Panc1 (cell line): ENCODE results near the gene JUN. TPM values are rescaled to one million over a fixed set of nuclear protein-coding genes. Genes with fewer than 3 reads are reported as not detected.

ENCODE experiments used
- ATAC-seq: fragments of 200-7000 bp; cut with Tn5 transposase; 2 replicates; pipeline ENCODE4 v1.9.1; 2020; ENCODE audit warnings: mild to moderate bottlenecking, moderate library complexity
- BruUV-seq: library from RNA; stranded (reverse); fragments of 400-500 nt; replicated peaks from 2 replicates; lab custom pipeline; 2021; lab: Mats Ljungman, UMichigan
- CTCF ChIA-PET: fragments of 300-600 bp; sonication (Branson Sonifier 250); formaldehyde crosslinking; loops from one replicate; lab custom pipeline; 2022; ENCODE audit warnings: antibody characterized with exemption; lab: Charles Lee
- POLR2A ChIA-PET: fragments of 300-600 bp; sonication (Branson Sonifier 250); formaldehyde crosslinking; loops from one replicate; lab custom pipeline; 2022; ENCODE audit warnings: antibody characterized with exemption; lab: Charles Lee
- DNase-seq: peaks from one replicate; pipeline ENCODE4 v3.0.0-alpha.2; 2010; ENCODE audit warnings: low read depth, low spot score
- H3K27ac ChIP-seq: 2 replicates; pipeline ENCODE4 v1.5.1; 2011; ENCODE audit warnings: mild to moderate bottlenecking, low read length, inconsistent platforms
- H3K27me3 ChIP-seq: fragments of 200-500 bp; sonication (Bioruptor generic); 2 replicates; pipeline ENCODE4 v1.6.0; 2014; ENCODE audit warnings: low read length, inconsistent platforms; ENCODE audit not compliant: control insufficient read depth, insufficient read depth
- H3K36me3 ChIP-seq: fragments of 200-500 bp; sonication (Bioruptor generic); 2 replicates; pipeline ENCODE4 v1.5.1; 2014; ENCODE audit warnings: inconsistent platforms, mild to moderate bottlenecking, low read length, moderate library complexity; ENCODE audit not compliant: control insufficient read depth, insufficient read depth
- H3K4me1 ChIP-seq: 2 replicates; pipeline ENCODE4 v1.5.1; 2011; ENCODE audit warnings: inconsistent platforms, mild to moderate bottlenecking, low read length, moderate library complexity; ENCODE audit not compliant: control insufficient read depth, insufficient read depth
- H3K4me3 ChIP-seq, 2 experiments: 2 replicates each; pipeline ENCODE4 v1.5.1; 2011 to 2012; ENCODE audit warnings: low read depth in 2 of 2, low read length in 2 of 2, mild to moderate bottlenecking in 2 of 2, inconsistent platforms in 1 of 2, moderate library complexity in 1 of 2
- H3K9me3 ChIP-seq: fragments of 200-500 bp; sonication (Bioruptor generic); 2 replicates; pipeline ENCODE4 v1.5.1; 2014; ENCODE audit warnings: low read depth, mild to moderate bottlenecking, inconsistent platforms, low read length, moderate library complexity; ENCODE audit not compliant: control insufficient read depth, insufficient read depth
- CTCF ChIP-seq: fragments of 450-650 bp; IDR thresholded peaks from 2 replicates; pipeline ENCODE4 v1.5.1; 2017; ENCODE audit warnings: mild to moderate bottlenecking
- POLR2AphosphoS5 ChIP-seq: IDR thresholded peaks from 2 replicates; pipeline ENCODE4 v1.6.1; 2012; ENCODE audit warnings: mild to moderate bottlenecking, low read depth, low read length, moderate library complexity
- SIN3A ChIP-seq: IDR thresholded peaks from 2 replicates; pipeline ENCODE4 v1.6.1; 2012; ENCODE audit warnings: low read depth, mild to moderate bottlenecking, low read length, moderate library complexity, borderline replicate concordance; ENCODE audit not compliant: insufficient read depth
- TCF7L2 ChIP-seq: IDR thresholded peaks from 2 replicates; pipeline ENCODE4 v1.6.1; 2011; ENCODE audit warnings: mild to moderate bottlenecking, low read depth, low read length, inconsistent platforms
- in situ Hi-C: cut with HindIII; loops from 2 replicates; pipeline ENCODE4 v1.10.0; 2016; ENCODE audit warnings: low sequenced_read_pairs, low pct_unique_long_range_greater_than_20kb
- intact Hi-C: fragments of 100-400 bp; cut with micrococcal nuclease; formaldehyde crosslinking; loops from one replicate; pipeline ENCODE4 v1.10.0; 2022; ENCODE audit not compliant: unreplicated experiment
- total RNA-seq: library from RNA; stranded (reverse); gene quantifications from one replicate; pipeline ENCODE4 v1.2.1, GENCODE V29; 2021; ENCODE audit not compliant: unreplicated experiment
- TF ChIP-seq, protein P1 (sequence below), 2 experiments: IDR thresholded peaks; 2 replicates each; pipeline ENCODE4 v1.6.1; 2011 to 2012; ENCODE audit warnings: low read depth in 2 of 2, control low read depth in 1 of 2, low read length in 1 of 2, mild to moderate bottlenecking in 1 of 2, moderate library complexity in 1 of 2; ENCODE audit not compliant: insufficient read depth in 1 of 2

JUN gene
- total RNA-seq, 1 experiment from 2014 or later: 70.0 TPM

- CTCF ChIA-PET: no interaction called here
- ATAC-seq (peak; percentile 60; the same call in 1 of the 2 replicates), DNase-seq (no peak)
Observed at GRCh38 chr1:58804853-58805565, 21.2 kb upstream of the JUN start.

DNA sequence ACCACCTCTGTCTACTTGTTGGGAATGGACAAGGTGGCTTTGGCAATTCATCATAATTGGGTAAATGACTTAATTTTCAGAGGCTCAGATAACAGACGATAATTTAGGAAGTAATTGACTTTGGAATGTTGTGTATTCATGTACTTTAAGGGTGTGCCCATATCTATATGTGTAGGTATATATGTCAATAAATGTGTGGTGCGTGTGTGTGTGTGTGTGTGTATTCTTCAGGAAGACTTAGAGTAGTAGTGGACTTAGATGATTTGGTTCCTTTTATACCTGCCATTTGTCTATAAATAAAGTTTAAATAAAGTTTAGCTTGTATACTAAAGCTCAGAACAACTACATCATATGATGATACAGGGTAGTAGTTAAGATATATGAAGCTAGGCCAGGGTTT lies 20.0 kb upstream of the JUN start:
- H3K4me1 ChIP-seq: no peaks in the 10 kb centered on the region; the same call in 1 of the 2 replicates
- no peak overlapping the region for H3K4me3 ChIP-seq
- ATAC-seq (no peak), DNase-seq (no peak)
- in situ Hi-C loops (no loop called here), intact Hi-C loops (no loop called here)
- H3K9me3 ChIP-seq: no peaks in the 10 kb centered on the region
- H3K27ac ChIP-seq: no peak overlapping the region
- TF ChIP-seq CTCF (no peak), TCF7L2 (no peak), POLR2AphosphoS5 (no peak), SIN3A (no peak)
- TF ChIP-seq, protein P1, sequence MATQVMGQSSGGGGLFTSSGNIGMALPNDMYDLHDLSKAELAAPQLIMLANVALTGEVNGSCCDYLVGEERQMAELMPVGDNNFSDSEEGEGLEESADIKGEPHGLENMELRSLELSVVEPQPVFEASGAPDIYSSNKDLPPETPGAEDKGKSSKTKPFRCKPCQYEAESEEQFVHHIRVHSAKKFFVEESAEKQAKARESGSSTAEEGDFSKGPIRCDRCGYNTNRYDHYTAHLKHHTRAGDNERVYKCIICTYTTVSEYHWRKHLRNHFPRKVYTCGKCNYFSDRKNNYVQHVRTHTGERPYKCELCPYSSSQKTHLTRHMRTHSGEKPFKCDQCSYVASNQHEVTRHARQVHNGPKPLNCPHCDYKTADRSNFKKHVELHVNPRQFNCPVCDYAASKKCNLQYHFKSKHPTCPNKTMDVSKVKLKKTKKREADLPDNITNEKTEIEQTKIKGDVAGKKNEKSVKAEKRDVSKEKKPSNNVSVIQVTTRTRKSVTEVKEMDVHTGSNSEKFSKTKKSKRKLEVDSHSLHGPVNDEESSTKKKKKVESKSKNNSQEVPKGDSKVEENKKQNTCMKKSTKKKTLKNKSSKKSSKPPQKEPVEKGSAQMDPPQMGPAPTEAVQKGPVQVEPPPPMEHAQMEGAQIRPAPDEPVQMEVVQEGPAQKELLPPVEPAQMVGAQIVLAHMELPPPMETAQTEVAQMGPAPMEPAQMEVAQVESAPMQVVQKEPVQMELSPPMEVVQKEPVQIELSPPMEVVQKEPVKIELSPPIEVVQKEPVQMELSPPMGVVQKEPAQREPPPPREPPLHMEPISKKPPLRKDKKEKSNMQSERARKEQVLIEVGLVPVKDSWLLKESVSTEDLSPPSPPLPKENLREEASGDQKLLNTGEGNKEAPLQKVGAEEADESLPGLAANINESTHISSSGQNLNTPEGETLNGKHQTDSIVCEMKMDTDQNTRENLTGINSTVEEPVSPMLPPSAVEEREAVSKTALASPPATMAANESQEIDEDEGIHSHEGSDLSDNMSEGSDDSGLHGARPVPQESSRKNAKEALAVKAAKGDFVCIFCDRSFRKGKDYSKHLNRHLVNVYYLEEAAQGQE (IDR thresholded peaks at IDR 0.05; ENCODE audit: insufficient read depth in 1 of 2, low read depth in 2 of 2, low read length in 1 of 2): no peak
- ChIA-PET POLR2A (no interaction called here), CTCF (no interaction called here)
- no TSS peak for BruUV-seq
- no peaks in the 10 kb centered on the region for H3K36me3 ChIP-seq
- no peaks in the 10 kb centered on the region for H3K27me3 ChIP-seq

More at GRCh38 chr1:58804853-58805565, 21.2 kb upstream of the JUN start:
- no peaks in the 10 kb centered on the region; the same call in 1 of the 2 replicates for H3K4me1 ChIP-seq
- peak overlapping the region; percentile 36; the same call in 1 of the 2 replicates for H3K27ac ChIP-seq
- H3K9me3 ChIP-seq: no peaks in the 10 kb centered on the region
- BruUV-seq: no TSS peak
- intact Hi-C loops (no loop called here), in situ Hi-C loops (no loop called here)
- TF ChIP-seq POLR2AphosphoS5 (no peak), SIN3A (no peak), CTCF (no peak), TCF7L2 (no peak)
- TF ChIP-seq, protein P1 (IDR thresholded peaks at IDR 0.05; ENCODE audit: insufficient read depth in 1 of 2, low read depth in 2 of 2, low read length in 1 of 2): no peak
- H3K36me3 ChIP-seq: no peaks in the 10 kb centered on the region
- POLR2A ChIA-PET: no interaction called here
- no peaks in the 10 kb centered on the region for H3K27me3 ChIP-seq
- H3K4me3 ChIP-seq: no peak overlapping the region
